ENCODE results near the gene ZNF668. TPM values are rescaled to one million over a fixed set of nuclear protein-coding genes. Genes with fewer than 3 reads are reported as not detected.

Gene ZNF668
- total RNA-seq, 1 donor from 2014 or later = 15.2 TPM

Other genes with a start within 250 kb of the ZNF668 start
- gene BCL7C, start 180.2 kb downstream of the ZNF668 start, total RNA-seq = 34.6 to 37.5 TPM (median 37.3 TPM) in 3 replicates
- 3.7 to 5.7 TPM (median 4.2 TPM) in 3 replicates for gene CTF1, start 177.6 kb downstream of the ZNF668 start, total RNA-seq
- 19.4 to 21.5 TPM (median 20.5 TPM) in 3 replicates for gene FBXL19, start 150.7 kb downstream of the ZNF668 start, total RNA-seq
- gene ORAI3, start 125.2 kb downstream of the ZNF668 start, total RNA-seq = 10.3 to 16.0 TPM (median 15.6 TPM) in 3 replicates
- 15.0 to 18.0 TPM (median 15.8 TPM) in 3 replicates for gene SETD1A, start 116.5 kb downstream of the ZNF668 start, total RNA-seq
- gene HSD3B7, start 89.0 kb downstream of the ZNF668 start, total RNA-seq = 10.8 to 12.4 TPM (median 12.3 TPM) in 3 replicates
- gene STX1B, start 63.6 kb downstream of the ZNF668 start, total RNA-seq = 1.4 to 4.0 TPM (median 1.7 TPM) in 3 replicates
- 43.4 to 54.1 TPM (median 48.0 TPM) in 3 replicates for gene STX4, start 40.7 kb downstream of the ZNF668 start, total RNA-seq
- 13.8 to 17.3 TPM (median 15.2 TPM) in 3 replicates for gene ZNF646, start 182 bp upstream of the ZNF668 start, total RNA-seq
- gene PRSS53, start 14.7 kb upstream of the ZNF668 start, total RNA-seq = 3.3 to 7.0 TPM (median 5.9 TPM) in 3 replicates
- gene VKORC1, start 20.6 kb upstream of the ZNF668 start, total RNA-seq = 167 to 199 TPM (median 193 TPM) in 3 replicates
- 36.3 to 44.5 TPM (median 41.9 TPM) in 3 replicates for gene BCKDK, start 34.1 kb upstream of the ZNF668 start, total RNA-seq
- 28.3 to 43.2 TPM (median 34.7 TPM) in 3 replicates for gene KAT8, start 43.4 kb upstream of the ZNF668 start, total RNA-seq
- not detected in 3 replicates for gene PRSS8, start 61.5 kb upstream of the ZNF668 start, total RNA-seq
- 0.35 to 0.39 TPM in 2 of 3 replicates, not detected in the other for gene PRSS36, start 75.8 kb upstream of the ZNF668 start, total RNA-seq
- gene FUS, start 105.9 kb upstream of the ZNF668 start, total RNA-seq = 226 to 414 TPM (median 231 TPM) in 3 replicates
- 2.7 to 2.9 TPM (median 2.8 TPM) in 3 replicates for gene PYCARD, start 128.5 kb upstream of the ZNF668 start, total RNA-seq
- gene TRIM72, start 139.9 kb upstream of the ZNF668 start, total RNA-seq = not detected in 3 replicates
- not detected in 3 replicates for gene PYDC1, start 142.9 kb upstream of the ZNF668 start, total RNA-seq
- gene ITGAM, start 185.7 kb upstream of the ZNF668 start, total RNA-seq = not detected in 3 replicates